Type B pancreatic cell (in vitro differentiated cells): ENCODE results near the gene TPSG1. TPM values are rescaled to one million over a fixed set of nuclear protein-coding genes. Genes with fewer than 3 reads are reported as not detected.

ENCODE experiments used
- DNase-seq: peaks from one replicate; pipeline ENCODE4 v3.0.0; 2021; ENCODE audit warnings: mixed read lengths; ENCODE audit not compliant: unreplicated experiment; ENCODE audit errors: extremely low spot score
- H3K27ac Mint-ChIP-seq: 2 replicates; pipeline ENCODE4 v1.8.0; 2021; ENCODE audit warnings: mild to moderate bottlenecking, mixed read lengths
- H3K27me3 Mint-ChIP-seq: 2 replicates; pipeline ENCODE4 v1.8.0; 2021; ENCODE audit warnings: mixed read lengths
- H3K36me3 Mint-ChIP-seq: 2 replicates; pipeline ENCODE4 v1.8.0; 2021; ENCODE audit warnings: mixed read lengths
- H3K4me1 Mint-ChIP-seq: one replicate; pipeline ENCODE4 v1.8.0; 2021; ENCODE audit warnings: mixed read lengths; ENCODE audit not compliant: unreplicated experiment
- H3K4me3 Mint-ChIP-seq: 2 replicates; pipeline ENCODE4 v1.8.0; 2021; ENCODE audit warnings: mild to moderate bottlenecking, mixed read lengths
- H3K9me3 Mint-ChIP-seq: 2 replicates; pipeline ENCODE4 v1.8.0; 2021; ENCODE audit warnings: mixed read lengths
- total RNA-seq: library from RNA; stranded (reverse); gene quantifications from 2 replicates; pipeline ENCODE4 v1.2.1, GENCODE V29; 2021; ENCODE audit warnings: low replicate concordance
- TF ChIP-seq, protein P1 (sequence below): fragments of 200-600 bp; sonication (generic); conservative IDR thresholded peaks from 2 replicates; pipeline ENCODE4 v1.5.0; 2021; ENCODE audit warnings: antibody characterized with exemption, mild to moderate bottlenecking

TPSG1 gene
- total RNA-seq, 1 donor from 2014 or later: not detected

DNA sequence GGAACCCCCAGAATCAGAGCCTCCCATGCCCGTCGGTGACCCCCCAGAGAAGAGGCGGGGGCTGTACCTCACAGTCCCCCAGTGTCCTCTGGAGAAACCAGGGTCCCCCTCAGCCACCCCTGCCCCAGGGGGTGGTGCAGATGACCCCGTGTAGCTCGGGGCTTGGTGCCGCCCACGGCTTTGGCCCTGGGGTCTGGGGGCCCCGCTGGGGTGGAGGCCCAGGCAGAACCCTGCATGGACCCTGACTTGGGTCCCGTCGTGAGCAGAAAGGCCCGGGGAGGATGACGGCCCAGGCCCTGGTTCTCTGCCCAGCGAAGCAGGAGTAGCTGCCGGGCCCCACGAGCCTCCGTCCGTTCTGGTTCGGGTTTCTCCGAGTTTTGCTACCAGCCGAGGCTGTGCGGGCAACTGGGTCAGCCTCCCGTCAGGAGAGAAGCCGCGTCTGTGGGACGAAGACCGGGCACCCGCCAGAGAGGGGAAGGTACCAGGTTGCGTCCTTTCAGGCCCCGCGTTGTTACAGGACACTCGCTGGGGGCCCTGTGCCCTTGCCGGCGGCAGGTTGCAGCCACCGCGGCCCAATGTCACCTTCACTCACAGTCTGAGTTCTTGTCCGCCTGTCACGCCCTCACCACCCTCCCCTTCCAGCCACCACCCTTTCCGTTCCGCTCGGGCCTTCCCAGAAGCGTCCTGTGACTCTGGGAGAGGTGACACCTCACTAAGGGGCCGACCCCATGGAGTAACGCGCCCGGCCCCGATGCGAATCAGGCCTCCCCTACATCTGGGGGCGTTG lies 4.0 kb downstream of the TPSG1 start:
- H3K27me3 Mint-ChIP-seq: no peaks in the 10 kb centered on the region
- H3K36me3 Mint-ChIP-seq: no peaks in the 10 kb centered on the region
- H3K9me3 Mint-ChIP-seq: no peaks in the 10 kb centered on the region
- no peaks in the 10 kb centered on the region for H3K4me1 Mint-ChIP-seq
- no peak for DNase-seq
- H3K27ac Mint-ChIP-seq: no peak overlapping the region
- TF ChIP-seq, protein P1, sequence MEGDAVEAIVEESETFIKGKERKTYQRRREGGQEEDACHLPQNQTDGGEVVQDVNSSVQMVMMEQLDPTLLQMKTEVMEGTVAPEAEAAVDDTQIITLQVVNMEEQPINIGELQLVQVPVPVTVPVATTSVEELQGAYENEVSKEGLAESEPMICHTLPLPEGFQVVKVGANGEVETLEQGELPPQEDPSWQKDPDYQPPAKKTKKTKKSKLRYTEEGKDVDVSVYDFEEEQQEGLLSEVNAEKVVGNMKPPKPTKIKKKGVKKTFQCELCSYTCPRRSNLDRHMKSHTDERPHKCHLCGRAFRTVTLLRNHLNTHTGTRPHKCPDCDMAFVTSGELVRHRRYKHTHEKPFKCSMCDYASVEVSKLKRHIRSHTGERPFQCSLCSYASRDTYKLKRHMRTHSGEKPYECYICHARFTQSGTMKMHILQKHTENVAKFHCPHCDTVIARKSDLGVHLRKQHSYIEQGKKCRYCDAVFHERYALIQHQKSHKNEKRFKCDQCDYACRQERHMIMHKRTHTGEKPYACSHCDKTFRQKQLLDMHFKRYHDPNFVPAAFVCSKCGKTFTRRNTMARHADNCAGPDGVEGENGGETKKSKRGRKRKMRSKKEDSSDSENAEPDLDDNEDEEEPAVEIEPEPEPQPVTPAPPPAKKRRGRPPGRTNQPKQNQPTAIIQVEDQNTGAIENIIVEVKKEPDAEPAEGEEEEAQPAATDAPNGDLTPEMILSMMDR: no peak
- H3K4me3 Mint-ChIP-seq: no peak overlapping the region

DNA sequence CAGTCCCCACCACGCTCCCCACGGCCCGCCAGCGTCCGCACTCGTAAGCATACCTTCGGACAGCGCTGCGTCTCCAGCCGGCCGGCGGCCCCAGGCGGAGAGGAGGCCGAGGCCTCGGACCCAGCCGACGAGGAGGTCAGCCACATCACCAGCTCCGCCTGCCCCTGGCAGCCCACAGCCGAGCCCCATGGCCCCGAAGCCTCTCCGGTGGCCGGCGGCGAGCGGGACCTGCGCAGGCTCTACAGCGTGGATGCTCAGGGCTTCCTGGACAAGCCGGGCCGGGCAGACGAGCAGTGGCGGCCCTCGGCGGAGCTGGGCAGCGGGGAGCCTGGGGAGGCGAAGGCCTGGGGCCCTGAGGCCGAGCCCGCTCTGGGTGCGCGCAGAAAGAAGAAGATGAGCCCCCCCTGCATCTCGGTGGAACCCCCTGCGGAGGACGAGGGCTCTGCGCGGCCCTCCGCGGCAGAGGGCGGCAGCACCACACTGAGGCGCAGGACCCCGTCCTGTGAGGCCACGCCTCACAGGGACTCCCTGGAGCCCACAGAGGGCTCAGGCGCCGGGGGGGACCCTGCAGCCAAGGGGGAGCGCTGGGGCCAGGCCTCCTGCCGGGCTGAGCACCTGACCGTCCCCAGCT lies 4.9 kb downstream of the TPSG1 start:
- Mint-ChIP-seq H3K36me3 (no peaks in the 10 kb centered on the region), H3K4me1 (no peaks in the 10 kb centered on the region), H3K27ac (no peak overlapping the region), H3K27me3 (no peaks in the 10 kb centered on the region), H3K4me3 (no peak overlapping the region), H3K9me3 (no peaks in the 10 kb centered on the region)
- no peak for DNase-seq
- TF ChIP-seq, protein P1: no peak

DNA sequence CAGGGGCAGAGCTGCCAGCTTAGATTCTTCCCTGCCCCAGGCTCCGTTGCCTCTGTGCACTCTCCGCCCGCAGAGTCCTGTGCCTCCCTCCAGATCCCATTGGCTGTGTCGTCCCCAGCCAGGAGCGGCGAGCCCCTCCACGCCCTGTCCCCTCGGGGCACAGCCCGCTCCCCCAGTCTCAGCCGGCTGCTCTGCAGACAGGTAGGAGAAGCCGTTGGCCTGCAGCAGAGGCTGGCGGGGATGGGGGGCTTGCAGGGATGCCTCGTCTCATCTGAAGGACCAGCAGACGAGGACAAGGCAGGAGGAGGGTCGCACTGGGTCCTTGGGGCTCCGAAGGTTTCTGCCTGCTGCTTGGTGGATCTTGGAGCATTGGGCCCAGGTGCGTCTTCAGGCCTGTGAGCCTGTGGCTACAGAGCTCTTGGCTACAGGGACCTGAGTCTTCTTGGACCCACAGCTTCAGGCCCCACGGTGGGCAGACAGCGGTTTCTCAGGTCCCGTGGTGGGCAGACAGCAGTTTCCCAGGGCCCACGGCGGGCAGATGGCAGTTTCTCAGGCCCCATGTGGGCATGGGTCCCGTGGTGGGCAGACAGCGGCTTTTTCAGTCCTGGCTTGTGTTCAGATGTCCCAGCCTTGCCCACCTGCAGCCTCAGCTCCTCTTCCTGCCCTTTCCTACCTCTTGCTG lies 6.0 kb downstream of the TPSG1 start:
- TF ChIP-seq, protein P1: no peak
- Mint-ChIP-seq H3K4me1 (no peaks in the 10 kb centered on the region), H3K27me3 (no peaks in the 10 kb centered on the region), H3K9me3 (no peaks in the 10 kb centered on the region), H3K36me3 (no peaks in the 10 kb centered on the region), H3K4me3 (no peak overlapping the region), H3K27ac (no peak overlapping the region)
- DNase-seq: no peak

DNA sequence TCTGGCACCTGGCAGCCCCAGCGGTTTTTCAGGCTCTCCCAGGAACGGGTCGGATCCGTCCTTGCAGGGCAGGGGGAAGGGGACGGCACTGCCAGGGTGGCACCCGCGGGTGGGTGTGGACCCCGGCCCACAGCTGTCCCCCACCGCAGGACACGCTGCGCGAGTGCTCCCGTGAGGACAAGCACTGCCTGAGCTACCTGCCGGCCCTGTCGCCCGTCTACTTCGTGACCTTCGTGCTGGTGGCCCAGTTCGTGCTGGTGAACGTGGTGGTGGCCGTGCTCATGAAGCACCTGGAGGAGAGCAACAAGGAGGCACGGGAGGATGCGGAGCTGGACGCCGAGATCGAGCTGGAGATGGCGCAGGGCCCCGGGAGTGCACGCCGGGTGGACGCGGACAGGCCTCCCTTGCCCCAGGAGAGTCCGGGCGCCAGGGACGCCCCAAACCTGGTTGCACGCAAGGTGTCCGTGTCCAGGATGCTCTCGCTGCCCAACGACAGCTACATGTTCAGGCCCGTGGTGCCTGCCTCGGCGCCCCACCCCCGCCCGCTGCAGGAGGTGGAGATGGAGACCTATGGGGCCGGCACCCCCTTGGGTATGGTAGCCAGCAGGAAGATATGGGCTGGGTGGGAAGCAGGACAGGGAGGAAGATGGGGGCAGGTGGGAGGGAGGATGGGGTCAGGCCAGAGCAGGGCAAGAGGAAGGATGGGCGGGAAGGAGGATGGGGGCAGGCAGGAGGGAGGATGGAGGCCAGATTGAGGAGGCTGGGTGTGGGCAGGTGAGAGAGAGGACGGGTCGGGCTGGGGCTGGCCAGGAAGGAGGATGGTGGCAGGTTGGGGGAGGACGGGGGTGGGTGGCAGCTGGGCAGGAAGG lies 6.8 kb downstream of the TPSG1 start:
- no peak overlapping the region for H3K4me3 Mint-ChIP-seq
- no peaks in the 10 kb centered on the region for H3K4me1 Mint-ChIP-seq
- H3K27me3 Mint-ChIP-seq: no peaks in the 10 kb centered on the region
- no peak overlapping the region for H3K27ac Mint-ChIP-seq
- H3K9me3 Mint-ChIP-seq: no peaks in the 10 kb centered on the region
- TF ChIP-seq, protein P1: no peak
- H3K36me3 Mint-ChIP-seq: no peaks in the 10 kb centered on the region
- DNase-seq: no peak

DNA sequence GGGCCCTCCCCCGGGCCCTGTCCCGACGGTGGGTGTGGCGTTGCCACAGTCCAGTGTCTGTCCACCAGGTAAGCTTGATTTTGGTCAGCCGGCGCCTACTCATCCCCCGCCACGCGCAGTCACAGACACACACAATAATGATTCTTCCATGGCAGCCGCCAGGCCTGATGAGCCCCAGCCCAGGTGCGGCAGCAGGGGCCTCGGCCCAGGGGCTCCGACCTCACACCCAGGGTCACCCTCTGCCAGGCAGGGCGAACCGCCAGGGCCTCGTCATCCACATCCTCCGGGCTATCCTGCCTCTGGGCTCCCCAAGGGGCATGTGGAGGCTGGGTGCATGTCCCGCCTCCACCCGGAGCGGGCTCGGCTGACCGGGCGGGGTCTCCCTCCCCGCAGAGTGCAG lies 7.5 kb downstream of the TPSG1 start:
- no peaks in the 10 kb centered on the region for H3K4me1 Mint-ChIP-seq

More for the DNA sequence above, 7.5 kb downstream of the TPSG1 start:
- no peak for DNase-seq
- Mint-ChIP-seq H3K27me3 (no peaks in the 10 kb centered on the region), H3K27ac (no peak overlapping the region), H3K4me3 (no peak overlapping the region), H3K9me3 (no peaks in the 10 kb centered on the region), H3K36me3 (no peaks in the 10 kb centered on the region)
- TF ChIP-seq, protein P1: no peak
